ENCODE results near the gene CINP. TPM values are rescaled to one million over a fixed set of nuclear protein-coding genes. Genes with fewer than 3 reads are reported as not detected.

CINP gene
- total RNA-seq (10 to 100 TPM; 31.5 to 36.0 TPM), polyA plus RNA-seq (ENCODE audit: insufficient read length in 2 of 2) (10 to 100 TPM; 46.2 to 47.3 TPM)
- long read RNA-seq, donor 1, full-length matches to known transcripts: 16 of 16 reads
- long read RNA-seq, donor 1, partial matches to known transcripts: 0 of 16 reads
- long read RNA-seq, donor 1, other reads (novel, unspliced or antisense): 0 of 16 reads
- long read RNA-seq, donor 2, full-length matches to known transcripts: 6 of 6 reads
- long read RNA-seq, donor 2, partial matches to known transcripts: 0 of 6 reads
- long read RNA-seq, donor 2, other reads (novel, unspliced or antisense): 0 of 6 reads
- long read RNA-seq, donor 3, full-length matches to known transcripts: 14 of 22 reads
- long read RNA-seq, donor 3, partial matches to known transcripts: 0 of 22 reads
- long read RNA-seq, donor 3, other reads (novel, unspliced or antisense): 8 of 22 reads
- long read RNA-seq, donor 4, full-length matches to known transcripts: 19 of 19 reads
- long read RNA-seq, donor 4, partial matches to known transcripts: 0 of 19 reads
- long read RNA-seq, donor 4, other reads (novel, unspliced or antisense): 0 of 19 reads

DNA sequence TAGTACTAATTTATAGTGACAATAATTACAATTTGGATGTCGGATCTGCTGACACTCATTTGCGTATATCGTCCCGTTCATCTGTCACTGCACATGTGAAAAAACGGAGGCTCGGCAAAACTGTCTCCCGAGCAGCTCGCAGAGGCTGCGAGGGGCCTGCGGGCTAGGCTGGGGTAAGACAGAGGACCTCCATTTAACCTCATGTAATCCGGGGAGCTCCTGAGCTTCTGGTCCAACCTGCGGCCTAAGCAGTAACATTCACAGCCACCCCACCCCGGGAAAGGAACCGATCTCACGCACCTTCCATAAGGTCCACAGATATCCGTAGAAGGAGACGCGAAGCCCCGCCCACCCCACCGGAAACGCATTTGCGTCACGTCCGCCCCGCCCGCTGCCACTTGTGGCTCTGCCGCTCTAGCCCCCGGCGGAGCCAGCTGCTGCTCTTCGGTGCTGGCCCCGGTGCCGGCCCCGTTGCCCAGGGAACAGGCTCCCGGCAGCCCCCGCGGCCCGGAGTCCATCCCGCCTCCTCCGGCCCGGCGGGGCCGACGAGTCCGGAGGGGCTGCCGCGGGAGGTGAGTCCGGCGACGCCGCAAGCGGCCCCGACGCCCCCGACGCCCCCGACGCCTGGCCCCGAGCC, at the start of gene CINP, which contains the start of gene TECPR2:
Gene CINP (minus strand): TSS at position 346 of the 637 bp plus-strand sequence. CDS start 39 bp downstream, at position 307.
Gene TECPR2 (plus strand): TSS at position 397 of the 637 bp plus-strand sequence. CDS start 13,781 bp downstream, outside the sequence.
- under 1% methylated on average over 58 of the region's 58 CpGs for WGBS (ENCODE audit: insufficient coverage)
- DNase-seq (ENCODE audit: low read depth in 4 of 6, low spot score in 6 of 6): peak; percentile 78 to 98 (median 91)
- Histone ChIP-seq H3K4me1 (ENCODE audit: control insufficient read depth, insufficient read depth, low read length) (peaks cover 10% of the 10 kb centered on the region), H3K4me3 (ENCODE audit: low read depth, low read length) (peak within 1 kb of the TSS; percentile 87), H3K27me3 (ENCODE audit: control insufficient read depth, insufficient read depth, low read length) (no peaks in the 10 kb centered on the region), H3K9me3 (ENCODE audit: control insufficient read depth, insufficient read depth, low read length) (no peaks in the 10 kb centered on the region), H3K36me3 (ENCODE audit: control insufficient read depth, insufficient read depth, low read length) (peaks cover 10% of the 10 kb centered on the region), H3K27ac (ENCODE audit: low read depth, low read length) (peak within 1 kb of the TSS; percentile 90)

DNA sequence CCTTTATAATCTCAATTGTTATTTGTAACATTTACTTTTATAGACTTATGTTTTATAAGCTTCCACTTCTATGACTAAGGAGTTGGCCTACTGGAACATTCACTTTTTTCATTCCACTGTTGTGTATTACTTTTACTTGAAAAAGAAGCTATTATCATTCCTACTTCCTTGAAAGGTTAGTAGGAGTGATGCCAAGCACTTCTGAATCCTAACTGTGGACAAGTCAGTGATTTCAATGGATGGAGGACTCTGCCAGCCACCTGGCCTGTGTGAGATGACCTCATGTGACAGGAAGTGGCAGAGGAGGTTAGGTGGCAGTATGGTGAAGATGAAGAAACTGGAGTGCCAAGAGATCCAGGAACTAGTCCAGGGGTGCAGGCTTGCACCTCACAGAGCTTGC, 46.0 kb upstream of the CINP start:
- no peak for DNase-seq (ENCODE audit: low read depth in 4 of 6, low spot score in 6 of 6)
- Histone ChIP-seq H3K36me3 (ENCODE audit: control insufficient read depth, insufficient read depth, low read length) (peaks cover 22% of the 10 kb centered on the region), H3K4me1 (ENCODE audit: control insufficient read depth, insufficient read depth, low read length) (no peaks in the 10 kb centered on the region), H3K9me3 (ENCODE audit: control insufficient read depth, insufficient read depth, low read length) (no peaks in the 10 kb centered on the region), H3K27me3 (ENCODE audit: control insufficient read depth, insufficient read depth, low read length) (no peaks in the 10 kb centered on the region), H3K27ac (ENCODE audit: low read depth, low read length) (no peak overlapping the region), H3K4me3 (ENCODE audit: low read depth, low read length) (no peak overlapping the region)

DNA sequence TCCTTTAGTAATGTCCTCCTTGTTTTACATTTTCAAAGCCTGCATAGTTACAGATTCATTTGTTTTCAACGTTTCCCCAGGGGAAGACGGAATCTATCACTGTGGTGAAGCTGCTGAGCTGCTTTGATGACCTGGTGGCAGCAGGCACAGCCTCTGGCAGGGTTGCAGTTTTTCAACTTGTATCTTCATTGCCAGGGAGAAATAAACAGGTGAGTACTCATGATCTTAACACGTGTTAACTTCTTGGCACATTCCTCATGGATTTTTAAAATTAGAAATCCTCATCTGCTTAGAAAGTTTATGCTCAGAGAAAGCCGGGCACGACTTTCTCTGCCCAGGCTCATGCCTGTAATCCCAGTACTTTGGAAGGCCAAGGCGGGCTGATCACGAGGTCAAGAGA, 44.6 kb upstream of the CINP start:
- no peaks in the 10 kb centered on the region for H3K4me1 ChIP-seq (ENCODE audit: control insufficient read depth, insufficient read depth, low read length)
- H3K9me3 ChIP-seq (ENCODE audit: control insufficient read depth, insufficient read depth, low read length): peaks cover 4% of the 10 kb centered on the region
- H3K27ac ChIP-seq (ENCODE audit: low read depth, low read length): no peak overlapping the region
- 100% methylated on average over 6 of the region's 7 CpGs for WGBS (ENCODE audit: insufficient coverage)
- no peaks in the 10 kb centered on the region for H3K27me3 ChIP-seq (ENCODE audit: control insufficient read depth, insufficient read depth, low read length)
- no peak overlapping the region for H3K4me3 ChIP-seq (ENCODE audit: low read depth, low read length)
- peaks cover 19% of the 10 kb centered on the region for H3K36me3 ChIP-seq (ENCODE audit: control insufficient read depth, insufficient read depth, low read length)
- DNase-seq (ENCODE audit: low read depth in 4 of 6, low spot score in 6 of 6): no peak

DNA sequence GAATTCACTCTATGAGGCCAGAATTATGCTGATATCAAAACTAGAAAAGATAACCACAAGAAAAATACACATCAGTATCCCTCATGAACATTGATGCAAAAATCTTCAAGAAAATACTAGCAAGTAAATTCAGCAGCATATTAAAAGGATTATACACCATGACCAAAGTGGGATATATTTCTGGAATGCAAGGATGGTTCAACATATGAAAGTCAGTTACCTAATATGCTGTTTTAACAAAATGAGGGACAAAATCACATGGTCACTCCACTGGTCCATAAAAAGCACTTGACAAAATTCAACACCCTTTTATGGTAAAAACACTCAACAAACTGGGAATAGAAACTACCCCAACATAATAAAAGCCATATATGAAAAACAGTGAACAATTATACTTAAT, 40.3 kb upstream of the CINP start:
- H3K4me1 ChIP-seq (ENCODE audit: control insufficient read depth, insufficient read depth, low read length): no peaks in the 10 kb centered on the region
- peaks cover 11% of the 10 kb centered on the region for H3K9me3 ChIP-seq (ENCODE audit: control insufficient read depth, insufficient read depth, low read length)
- no peak overlapping the region for H3K4me3 ChIP-seq (ENCODE audit: low read depth, low read length)
- H3K27me3 ChIP-seq (ENCODE audit: control insufficient read depth, insufficient read depth, low read length): no peaks in the 10 kb centered on the region
- DNase-seq (ENCODE audit: low read depth in 4 of 6, low spot score in 6 of 6): no peak
- H3K27ac ChIP-seq (ENCODE audit: low read depth, low read length): no peak overlapping the region
- H3K36me3 ChIP-seq (ENCODE audit: control insufficient read depth, insufficient read depth, low read length): peaks cover 19% of the 10 kb centered on the region

DNA sequence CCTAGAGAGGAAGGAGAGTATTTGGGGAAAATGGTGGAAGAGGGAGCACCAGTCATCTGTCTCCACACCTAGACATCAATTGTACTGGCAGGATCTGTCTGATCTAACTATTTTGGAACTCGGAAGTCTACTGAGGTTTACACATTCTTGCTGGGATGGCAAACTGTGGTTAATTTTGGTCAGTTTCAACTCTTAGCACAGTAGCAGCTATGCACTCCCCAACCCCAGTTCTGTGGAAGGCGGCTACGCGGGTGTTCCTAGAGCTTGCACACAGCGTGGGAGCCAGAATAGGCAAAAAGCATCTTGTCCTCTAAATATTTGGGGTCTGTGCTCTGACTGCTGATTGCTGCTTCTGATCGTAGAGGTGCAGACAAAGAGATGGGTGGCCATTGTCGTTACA, 33.8 kb upstream of the CINP start:
- Histone ChIP-seq H3K27ac (ENCODE audit: low read depth, low read length) (no peak overlapping the region), H3K4me3 (ENCODE audit: low read depth, low read length) (no peak overlapping the region)

DNA sequence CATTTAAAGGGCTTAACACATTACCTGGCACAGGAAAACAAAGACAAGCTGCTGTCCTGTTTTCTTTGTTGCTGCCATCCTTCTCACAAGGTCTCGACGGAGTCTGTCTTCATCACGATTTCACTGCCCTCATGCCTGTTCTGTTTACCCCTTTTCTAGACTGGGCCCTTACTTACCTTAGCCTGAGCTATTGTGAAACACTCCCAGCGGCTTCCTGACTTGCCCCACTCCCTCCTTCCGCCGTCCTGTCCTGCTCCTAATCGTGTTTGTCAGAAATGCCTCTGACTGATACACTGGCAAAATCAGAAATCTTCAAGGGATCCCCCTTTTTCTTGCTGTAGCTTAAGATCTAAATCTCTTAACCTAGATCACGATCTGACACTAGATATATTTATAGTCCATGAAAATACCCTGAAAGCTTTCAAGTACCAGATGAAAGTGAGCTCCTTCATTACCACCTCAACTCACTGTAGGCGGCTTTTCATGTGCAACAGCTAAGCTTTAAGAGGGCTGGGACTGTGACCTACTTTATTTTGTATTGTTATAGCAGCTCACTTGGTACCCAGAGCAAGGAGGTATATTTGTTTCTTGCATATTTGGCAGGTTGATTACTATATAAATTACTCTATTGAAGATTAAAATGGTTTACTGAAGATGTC, 32.2 kb upstream of the CINP start:
- no peak for DNase-seq (ENCODE audit: low read depth in 4 of 6, low spot score in 6 of 6)
- Histone ChIP-seq H3K27me3 (ENCODE audit: control insufficient read depth, insufficient read depth, low read length) (no peaks in the 10 kb centered on the region), H3K36me3 (ENCODE audit: control insufficient read depth, insufficient read depth, low read length) (peaks cover 8% of the 10 kb centered on the region), H3K4me3 (ENCODE audit: low read depth, low read length) (no peak overlapping the region), H3K4me1 (ENCODE audit: control insufficient read depth, insufficient read depth, low read length) (peaks cover 6% of the 10 kb centered on the region), H3K9me3 (ENCODE audit: control insufficient read depth, insufficient read depth, low read length) (peaks cover 7% of the 10 kb centered on the region), H3K27ac (ENCODE audit: low read depth, low read length) (no peak overlapping the region)
- 40% methylated on average over 7 of the region's 9 CpGs for WGBS (ENCODE audit: insufficient coverage)

More for the DNA sequence above, 33.8 kb upstream of the CINP start:
- H3K27me3 ChIP-seq (ENCODE audit: control insufficient read depth, insufficient read depth, low read length): no peaks in the 10 kb centered on the region
- peaks cover 7% of the 10 kb centered on the region for H3K9me3 ChIP-seq (ENCODE audit: control insufficient read depth, insufficient read depth, low read length)
- H3K36me3 ChIP-seq (ENCODE audit: control insufficient read depth, insufficient read depth, low read length): peaks cover 19% of the 10 kb centered on the region
- no peak for DNase-seq (ENCODE audit: low read depth in 4 of 6, low spot score in 6 of 6)
- 94% methylated on average over 3 of the region's 7 CpGs for WGBS (ENCODE audit: insufficient coverage)
- H3K4me1 ChIP-seq (ENCODE audit: control insufficient read depth, insufficient read depth, low read length): no peaks in the 10 kb centered on the region

DNA sequence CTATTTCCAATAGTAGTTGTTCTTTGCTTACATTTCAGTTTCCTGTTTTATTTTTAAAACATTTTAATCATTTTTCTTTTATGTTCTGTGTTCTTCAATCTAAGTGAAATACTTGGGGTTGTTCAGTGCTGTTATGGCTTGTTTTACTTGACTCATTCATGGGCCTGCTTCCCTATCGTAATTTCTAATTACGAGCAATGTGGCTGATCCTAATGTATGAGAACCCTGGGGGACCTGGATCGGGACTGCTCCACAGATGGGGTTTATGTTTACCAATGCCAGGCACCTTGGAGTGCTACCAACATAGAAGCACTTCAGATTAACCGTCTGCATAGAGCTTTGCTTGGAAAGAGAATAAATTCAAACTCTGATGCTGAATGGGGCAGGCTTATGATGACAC, 29.8 kb upstream of the CINP start:
- 14% methylated on average over 2 of the region's 4 CpGs for WGBS (ENCODE audit: insufficient coverage)
- H3K27ac ChIP-seq (ENCODE audit: low read depth, low read length): no peak overlapping the region
- H3K36me3 ChIP-seq (ENCODE audit: control insufficient read depth, insufficient read depth, low read length): peaks cover 6% of the 10 kb centered on the region
- DNase-seq (ENCODE audit: low read depth in 4 of 6, low spot score in 6 of 6): peak in 2 of 6 donors; percentile 88 to 94
- H3K4me1 ChIP-seq (ENCODE audit: control insufficient read depth, insufficient read depth, low read length): peaks cover 6% of the 10 kb centered on the region
- no peak overlapping the region for H3K4me3 ChIP-seq (ENCODE audit: low read depth, low read length)
- H3K9me3 ChIP-seq (ENCODE audit: control insufficient read depth, insufficient read depth, low read length): no peaks in the 10 kb centered on the region
- no peaks in the 10 kb centered on the region for H3K27me3 ChIP-seq (ENCODE audit: control insufficient read depth, insufficient read depth, low read length)

DNA sequence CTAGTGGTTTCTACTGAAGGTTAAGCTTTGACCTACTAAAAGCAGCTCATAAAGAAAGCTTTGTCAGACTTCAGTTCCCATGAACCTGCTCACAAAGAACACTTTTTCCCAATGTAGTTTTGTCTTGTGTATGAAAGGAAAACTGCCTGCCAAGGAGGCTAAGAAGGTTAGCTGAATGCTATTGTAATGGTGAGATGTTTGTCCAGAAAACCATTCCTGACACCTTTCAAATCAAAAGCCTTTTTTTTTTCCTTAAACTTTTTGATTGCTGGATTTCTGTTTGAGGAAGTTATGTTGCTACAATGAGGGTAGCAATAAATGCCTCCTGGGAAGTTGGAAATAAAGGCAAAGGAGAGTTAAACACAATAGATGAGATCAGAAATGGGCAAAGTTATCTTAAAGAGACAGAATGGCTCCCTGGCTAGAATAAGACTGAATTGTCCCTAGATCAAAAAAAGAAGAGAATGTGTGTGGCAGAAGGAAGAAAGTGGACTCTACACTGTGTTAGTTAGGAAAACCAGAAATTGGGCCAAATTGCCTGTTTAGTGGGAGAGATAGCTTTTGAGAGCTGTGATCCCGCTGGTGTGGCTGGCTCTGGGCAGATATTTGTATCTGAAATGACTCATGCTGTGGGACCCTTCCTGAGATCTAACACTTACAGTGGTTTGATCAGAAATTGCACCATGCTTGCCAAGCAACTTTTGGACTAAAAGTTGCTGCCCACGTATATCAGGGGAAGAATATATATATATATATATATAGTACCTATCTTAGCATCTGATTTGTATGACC, 27.6 kb upstream of the CINP start:
- H3K27ac ChIP-seq (ENCODE audit: low read depth, low read length): peak overlapping the region; percentile 70
- H3K4me3 ChIP-seq (ENCODE audit: low read depth, low read length): no peak overlapping the region
- peaks cover 6% of the 10 kb centered on the region for H3K4me1 ChIP-seq (ENCODE audit: control insufficient read depth, insufficient read depth, low read length)
- WGBS (ENCODE audit: insufficient coverage): no CpG with 5 or more reads among the region's 2 CpGs
- no peaks in the 10 kb centered on the region for H3K9me3 ChIP-seq (ENCODE audit: control insufficient read depth, insufficient read depth, low read length)
- peak in 4 of 6 donors; percentile 4 to 67 (median 21) for DNase-seq (ENCODE audit: low read depth in 4 of 6, low spot score in 6 of 6)
- no peaks in the 10 kb centered on the region for H3K27me3 ChIP-seq (ENCODE audit: control insufficient read depth, insufficient read depth, low read length)
- H3K36me3 ChIP-seq (ENCODE audit: control insufficient read depth, insufficient read depth, low read length): peaks cover 6% of the 10 kb centered on the region

DNA sequence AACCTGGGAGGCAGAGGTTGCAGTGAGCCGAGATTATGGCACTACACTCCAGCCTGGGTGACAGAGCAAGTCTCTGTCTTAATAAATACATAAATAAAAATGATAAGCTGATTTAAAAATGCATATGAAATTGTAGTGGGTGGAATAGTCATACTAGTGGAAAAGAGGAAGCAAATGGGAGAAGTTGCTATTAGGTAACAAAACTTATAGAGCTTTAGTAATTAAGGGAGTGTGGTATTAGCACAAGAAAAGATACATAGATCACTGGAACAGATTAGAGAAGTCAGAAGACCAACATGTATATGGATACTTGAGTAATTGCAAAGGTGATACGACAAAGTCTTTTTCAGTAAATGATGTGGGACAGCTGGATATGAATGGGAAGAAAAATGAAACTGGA, 26.6 kb upstream of the CINP start:
- Histone ChIP-seq H3K4me1 (ENCODE audit: control insufficient read depth, insufficient read depth, low read length) (peaks cover 6% of the 10 kb centered on the region), H3K9me3 (ENCODE audit: control insufficient read depth, insufficient read depth, low read length) (no peaks in the 10 kb centered on the region), H3K4me3 (ENCODE audit: low read depth, low read length) (no peak overlapping the region), H3K36me3 (ENCODE audit: control insufficient read depth, insufficient read depth, low read length) (peaks cover 10% of the 10 kb centered on the region), H3K27ac (ENCODE audit: low read depth, low read length) (peak overlapping the region; percentile 70), H3K27me3 (ENCODE audit: control insufficient read depth, insufficient read depth, low read length) (no peaks in the 10 kb centered on the region)
- WGBS (ENCODE audit: insufficient coverage): no CpG with 5 or more reads among the region's 2 CpGs
- no peak for DNase-seq (ENCODE audit: low read depth in 4 of 6, low spot score in 6 of 6)

Measured in spinal cord (tissue), 10 donors.